IPS-18a (cell line): Measurements from ENCODE around the gene STAC.

Experiments
- H3K27ac ChIP-seq: one replicate; pipeline ENCODE4 v1.5.1; 2013; ENCODE audit warnings: low read length
- H3K27me3 ChIP-seq: one replicate; pipeline ENCODE4 v1.6.1; 2013; ENCODE audit warnings: mild to moderate bottlenecking, low read length; ENCODE audit not compliant: control insufficient read depth, insufficient read depth
- H3K36me3 ChIP-seq: one replicate; pipeline ENCODE4 v1.6.1; 2013; ENCODE audit warnings: low read depth, low read length; ENCODE audit not compliant: control insufficient read depth
- H3K4me1 ChIP-seq: one replicate; pipeline ENCODE4 v1.6.1; 2013; ENCODE audit warnings: low read depth, low read length; ENCODE audit not compliant: control insufficient read depth
- H3K4me3 ChIP-seq: one replicate; pipeline ENCODE4 v1.5.1; 2013; ENCODE audit warnings: low read length
- H3K9ac ChIP-seq: one replicate; pipeline ENCODE4 v1.6.1; 2013; ENCODE audit warnings: mild to moderate bottlenecking, low read length, moderate library complexity
- H3K9me3 ChIP-seq: one replicate; pipeline ENCODE4 v1.6.1; 2013; ENCODE audit warnings: low read depth, low read length; ENCODE audit not compliant: control insufficient read depth

STAC gene

GRCh38 chr3:36482880-36483279 lies 102.6 kb downstream of the STAC start:
- Histone ChIP-seq H3K9me3 (no peaks in the 10 kb centered on the region), H3K27me3 (no peaks in the 10 kb centered on the region), H3K4me1 (no peaks in the 10 kb centered on the region), H3K36me3 (no peaks in the 10 kb centered on the region), H3K9ac (no peak overlapping the region), H3K27ac (no peak overlapping the region), H3K4me3 (no peak overlapping the region)

GRCh38 chr3:36483709-36484108 lies 103.4 kb downstream of the STAC start:
- no peaks in the 10 kb centered on the region for H3K36me3 ChIP-seq
- no peak overlapping the region for H3K9ac ChIP-seq
- no peaks in the 10 kb centered on the region for H3K9me3 ChIP-seq
- H3K27me3 ChIP-seq: no peaks in the 10 kb centered on the region
- H3K27ac ChIP-seq: no peak overlapping the region
- no peaks in the 10 kb centered on the region for H3K4me1 ChIP-seq
- no peak overlapping the region for H3K4me3 ChIP-seq

- Histone ChIP-seq H3K9ac (no peak overlapping the region), H3K4me3 (no peak overlapping the region), H3K4me1 (peaks cover under 1% of the 10 kb centered on the region), H3K36me3 (no peaks in the 10 kb centered on the region), H3K9me3 (no peaks in the 10 kb centered on the region), H3K27me3 (no peaks in the 10 kb centered on the region), H3K27ac (no peak overlapping the region)
These were observed 104.1 kb downstream of the STAC start for GRCh38 chr3:36484386-36484785.

GRCh38 chr3:36486009-36486795 lies 105.9 kb downstream of the STAC start:
- Histone ChIP-seq H3K9me3 (no peaks in the 10 kb centered on the region), H3K27ac (no peak overlapping the region), H3K9ac (no peak overlapping the region), H3K36me3 (no peaks in the 10 kb centered on the region), H3K4me3 (no peak overlapping the region), H3K27me3 (no peaks in the 10 kb centered on the region), H3K4me1 (peaks cover 4% of the 10 kb centered on the region)

GRCh38 chr3:36487616-36488015 lies 107.3 kb downstream of the STAC start:
- no peak overlapping the region for H3K9ac ChIP-seq
- H3K4me3 ChIP-seq: no peak overlapping the region
- no peaks in the 10 kb centered on the region for H3K36me3 ChIP-seq
- H3K4me1 ChIP-seq: peaks cover 4% of the 10 kb centered on the region
- no peaks in the 10 kb centered on the region for H3K27me3 ChIP-seq
- H3K9me3 ChIP-seq: no peaks in the 10 kb centered on the region
- H3K27ac ChIP-seq: no peak overlapping the region

GRCh38 chr3:36488077-36488789 lies 107.9 kb downstream of the STAC start:
- Histone ChIP-seq H3K27ac (no peak overlapping the region), H3K27me3 (no peaks in the 10 kb centered on the region), H3K9me3 (no peaks in the 10 kb centered on the region), H3K4me3 (no peak overlapping the region), H3K9ac (no peak overlapping the region), H3K36me3 (no peaks in the 10 kb centered on the region), H3K4me1 (peaks cover 4% of the 10 kb centered on the region)

- no peak overlapping the region for H3K9ac ChIP-seq
- H3K27me3 ChIP-seq: no peaks in the 10 kb centered on the region
- H3K4me3 ChIP-seq: no peak overlapping the region
- H3K36me3 ChIP-seq: no peaks in the 10 kb centered on the region
- H3K27ac ChIP-seq: no peak overlapping the region
- no peaks in the 10 kb centered on the region for H3K9me3 ChIP-seq
- H3K4me1 ChIP-seq: peaks cover 4% of the 10 kb centered on the region
These were observed 108.8 kb downstream of the STAC start for GRCh38 chr3:36489101-36489500.

GRCh38 chr3:36489679-36490425 lies 109.5 kb downstream of the STAC start:
- H3K27ac ChIP-seq: no peak overlapping the region

GRCh38 chr3:36493051-36493450 lies 112.7 kb downstream of the STAC start:
- Histone ChIP-seq H3K4me3 (no peak overlapping the region), H3K36me3 (no peaks in the 10 kb centered on the region), H3K27me3 (no peaks in the 10 kb centered on the region)

More at GRCh38 chr3:36489679-36490425, 109.5 kb downstream of the STAC start:
- Histone ChIP-seq H3K9ac (no peak overlapping the region), H3K9me3 (no peaks in the 10 kb centered on the region), H3K4me3 (no peak overlapping the region), H3K27me3 (no peaks in the 10 kb centered on the region), H3K4me1 (peaks cover 4% of the 10 kb centered on the region), H3K36me3 (no peaks in the 10 kb centered on the region)

GRCh38 chr3:36494461-36495109 lies 114.3 kb downstream of the STAC start:
- peaks cover 2% of the 10 kb centered on the region for H3K4me1 ChIP-seq
- no peak overlapping the region for H3K27ac ChIP-seq
- no peak overlapping the region for H3K4me3 ChIP-seq
- H3K27me3 ChIP-seq: no peaks in the 10 kb centered on the region
- H3K9ac ChIP-seq: no peak overlapping the region
- H3K9me3 ChIP-seq: no peaks in the 10 kb centered on the region
- no peaks in the 10 kb centered on the region for H3K36me3 ChIP-seq

More at GRCh38 chr3:36493051-36493450, 112.7 kb downstream of the STAC start:
- H3K9ac ChIP-seq: no peak overlapping the region
- no peak overlapping the region for H3K27ac ChIP-seq
- no peaks in the 10 kb centered on the region for H3K9me3 ChIP-seq
- peaks cover 4% of the 10 kb centered on the region for H3K4me1 ChIP-seq
